Sigmoid colon (tissue), 7 donors: ENCODE data around the gene NTPCR. TPM values are rescaled to one million over a fixed set of nuclear protein-coding genes. Genes with fewer than 3 reads are reported as not detected.
A peak's percentile ranks its signal among the peaks of the same experiment; 100 is the strongest.

Experiments used
- DNase-seq: peaks from one replicate; pipeline ENCODE4 v3.0.0-alpha.2; 2019
- H3K27ac ChIP-seq, 4 donors: fragments of 200-600 bp; sonication (generic); one replicate each; pipeline ENCODE4 v1.5.1; 2016 to 2019; ENCODE audit warnings: mild to moderate bottlenecking in 1 of 4
- H3K27me3 ChIP-seq, 3 donors: fragments of 200-600 bp; sonication (generic); one replicate each; pipeline ENCODE4 v1.5.1; 2019; ENCODE audit warnings: mild to moderate bottlenecking in 1 of 3
- H3K36me3 ChIP-seq, 4 donors: fragments of 200-600 bp; sonication (generic); one replicate each; pipeline ENCODE4 v1.5.1; 2016 to 2019
- H3K4me1 ChIP-seq, 4 donors: fragments of 200-600 bp; sonication (generic); one replicate each; pipeline ENCODE4 v1.5.1; 2017 to 2019
- H3K4me3 ChIP-seq, 4 donors: fragments of 200-600 bp; sonication (generic); one replicate each; pipeline ENCODE4 v1.5.1; 2017 to 2019; ENCODE audit warnings: mild to moderate bottlenecking in 2 of 4, moderate library complexity in 1 of 4
- H3K9me3 ChIP-seq, 4 donors: fragments of 200-600 bp in 3 of 4; sonication (generic) in 3 of 4; one replicate each; pipeline versions ENCODE4 v1.5.1 to v1.6.1; 2013 to 2019
- EP300 ChIP-seq, 4 donors: sonication (generic); formaldehyde crosslinking; IDR thresholded peaks; one replicate each; pipeline ENCODE4 v1.6.1; 2017; ENCODE audit warnings: antibody characterized with exemption in 4 of 4
- POLR2A ChIP-seq, 2 donors: fragments of 450-650 bp; IDR thresholded peaks; one replicate each; pipeline ENCODE4 v1.6.1; 2016; ENCODE audit warnings: antibody characterized with exemption in 2 of 2, mild to moderate bottlenecking in 2 of 2, moderate library complexity in 2 of 2
- POLR2AphosphoS5 ChIP-seq, 4 donors: sonication (generic); formaldehyde crosslinking; IDR thresholded peaks; one replicate each; pipeline ENCODE4 v1.6.1; 2017; ENCODE audit warnings: antibody characterized with exemption in 4 of 4
- WGBS, 2 donors: extraction: QIAGEN DNeasy Blood & Tissue Kit; methylation state at CpG; one replicate each; pipeline ENCODE4 v1.1.7; 2013; 5-methylcytosine and 5-hydroxymethylcytosine counted together
- intact Hi-C: fragments of 100-400 bp; cut with DNase I; formaldehyde crosslinking; loops from one replicate; pipeline ENCODE4 v1.15.1; 2023
- polyA plus RNA-seq, 3 donors: library from polyadenylated mRNA; stranded (reverse); fragments of 200-250 nt; gene quantifications; one replicate each; pipeline ENCODE4 v1.2.3, GENCODE V29; 2013
- total RNA-seq, 4 donors: library from RNA; depleted of rRNA; stranded (reverse); fragments of >200 nt; gene quantifications; one replicate each; pipeline ENCODE4 v1.1.0, GENCODE V29; 2016
- TF ChIP-seq, protein P1 (sequence below), 4 experiments: fragments of 450-650 bp in 3 of 4; fragments of 200-600 bp in 1 of 4; IDR thresholded peaks; one replicate each; pipeline ENCODE4 v1.5.1; 2016 to 2019; ENCODE audit warnings: antibody characterized with exemption in 4 of 4, mild to moderate bottlenecking in 3 of 4, moderate library complexity in 2 of 4
- donor health status: healthy with polysubstance abuse.
- donor health status: Bipolar disorder and iron deficiency.
- donor health status: healthy.

Gene NTPCR
- total and polyA plus RNA-seq, 7 donors: 20.5 to 100 (median 43.2) TPM

DNA sequence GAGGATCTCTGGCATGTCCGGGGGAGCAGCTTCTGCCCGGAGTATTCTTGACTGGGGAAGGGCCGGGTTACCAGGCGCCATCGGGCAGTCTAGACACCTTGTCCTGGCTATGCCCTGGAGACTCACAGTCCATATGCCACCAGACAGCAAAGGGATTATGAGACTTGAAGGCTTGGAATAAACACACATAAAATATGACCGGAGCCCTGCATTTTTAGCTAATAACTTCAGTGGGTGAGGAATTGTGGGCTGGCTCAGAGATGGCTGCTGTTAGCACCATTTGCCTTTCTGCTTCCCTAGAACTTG, 15.5 kb downstream of the NTPCR start:
- Histone ChIP-seq H3K27me3 (no peaks in the 10 kb centered on the region), H3K4me3 (no peak overlapping the region), H3K9me3 (no peaks in the 10 kb centered on the region), H3K36me3 (peaks cover 6 to 38% (median 8%) of the 10 kb centered on the region in 4 donors), H3K27ac (peak overlapping the region in 1 of 4 donors; percentile 40), H3K4me1 (peaks cover 0 to 19% (median 8%) of the 10 kb centered on the region in 4 donors)
- no peak for DNase-seq
- no peak for TF ChIP-seq POLR2AphosphoS5 (IDR thresholded peaks at IDR 0.05)
- no peak for TF ChIP-seq POLR2A (IDR thresholded peaks at IDR 0.05)
- no peak for TF ChIP-seq EP300 (IDR thresholded peaks at IDR 0.05)
- TF ChIP-seq, protein P1, sequence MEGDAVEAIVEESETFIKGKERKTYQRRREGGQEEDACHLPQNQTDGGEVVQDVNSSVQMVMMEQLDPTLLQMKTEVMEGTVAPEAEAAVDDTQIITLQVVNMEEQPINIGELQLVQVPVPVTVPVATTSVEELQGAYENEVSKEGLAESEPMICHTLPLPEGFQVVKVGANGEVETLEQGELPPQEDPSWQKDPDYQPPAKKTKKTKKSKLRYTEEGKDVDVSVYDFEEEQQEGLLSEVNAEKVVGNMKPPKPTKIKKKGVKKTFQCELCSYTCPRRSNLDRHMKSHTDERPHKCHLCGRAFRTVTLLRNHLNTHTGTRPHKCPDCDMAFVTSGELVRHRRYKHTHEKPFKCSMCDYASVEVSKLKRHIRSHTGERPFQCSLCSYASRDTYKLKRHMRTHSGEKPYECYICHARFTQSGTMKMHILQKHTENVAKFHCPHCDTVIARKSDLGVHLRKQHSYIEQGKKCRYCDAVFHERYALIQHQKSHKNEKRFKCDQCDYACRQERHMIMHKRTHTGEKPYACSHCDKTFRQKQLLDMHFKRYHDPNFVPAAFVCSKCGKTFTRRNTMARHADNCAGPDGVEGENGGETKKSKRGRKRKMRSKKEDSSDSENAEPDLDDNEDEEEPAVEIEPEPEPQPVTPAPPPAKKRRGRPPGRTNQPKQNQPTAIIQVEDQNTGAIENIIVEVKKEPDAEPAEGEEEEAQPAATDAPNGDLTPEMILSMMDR (IDR thresholded peaks at IDR 0.05): no peak
- WGBS, 2 donors: 88 to 91% methylated on average over 6 of the region's 6 CpGs
- intact Hi-C loops: no loop called here

DNA sequence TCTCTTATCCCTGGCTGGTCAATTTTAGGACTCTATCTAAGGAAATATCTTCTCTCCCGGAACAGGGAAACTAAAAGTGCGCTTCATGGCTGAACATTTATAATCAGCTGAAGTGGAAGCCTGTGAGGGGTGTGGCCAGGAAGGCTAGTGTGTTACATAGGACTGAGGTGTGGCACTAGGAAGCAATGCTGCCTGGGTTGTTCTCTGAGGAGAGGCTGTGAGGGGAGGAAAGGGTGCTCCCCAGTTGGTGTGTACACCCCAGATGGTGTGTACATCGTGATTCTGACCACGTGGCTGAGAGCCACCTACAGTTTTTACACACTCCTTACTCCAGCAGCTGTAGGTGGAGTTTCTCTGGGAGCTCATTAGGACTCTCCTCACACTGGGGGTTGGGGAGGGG, 16.3 kb downstream of the NTPCR start:
- peaks cover 6 to 46% (median 10%) of the 10 kb centered on the region in 4 donors for H3K36me3 ChIP-seq
- no peaks in the 10 kb centered on the region for H3K27me3 ChIP-seq

DNA sequence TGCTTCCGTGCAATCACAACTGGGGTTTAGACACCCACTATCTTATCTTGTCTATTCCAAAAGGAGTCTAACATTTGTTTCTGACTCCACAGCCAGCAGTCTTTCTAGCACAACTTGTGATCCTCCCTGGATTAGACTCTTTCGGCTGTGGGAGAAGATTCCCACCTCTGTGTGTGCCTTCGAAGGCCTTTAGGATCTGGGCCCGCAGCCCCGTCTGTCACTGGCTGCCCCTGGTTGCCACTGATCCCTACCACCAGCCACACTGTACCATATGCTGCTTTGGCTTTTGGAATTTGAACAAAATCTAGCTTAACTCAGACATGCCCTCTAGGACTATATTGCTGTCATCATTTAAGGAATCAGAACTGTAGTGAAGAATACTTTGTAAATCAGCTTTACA, 18.0 kb downstream of the NTPCR start:
- H3K36me3 ChIP-seq: peaks cover 6 to 64% (median 17%) of the 10 kb centered on the region in 4 donors

More for the DNA sequence above, 16.3 kb downstream of the NTPCR start:
- intact Hi-C loops: no loop called here
- H3K4me1 ChIP-seq: peaks cover 0 to 19% (median 8%) of the 10 kb centered on the region in 4 donors
- TF ChIP-seq POLR2A (IDR thresholded peaks at IDR 0.05) (no peak), POLR2AphosphoS5 (IDR thresholded peaks at IDR 0.05) (no peak), EP300 (IDR thresholded peaks at IDR 0.05) (no peak)
- TF ChIP-seq, protein P1 (IDR thresholded peaks at IDR 0.05): no peak
- no peak overlapping the region for H3K4me3 ChIP-seq
- no peak overlapping the region for H3K27ac ChIP-seq
- no peaks in the 10 kb centered on the region for H3K9me3 ChIP-seq
- 17 to 69% methylated on average over 4 of the region's 4 CpGs for WGBS, 2 donors
- no peak for DNase-seq

DNA sequence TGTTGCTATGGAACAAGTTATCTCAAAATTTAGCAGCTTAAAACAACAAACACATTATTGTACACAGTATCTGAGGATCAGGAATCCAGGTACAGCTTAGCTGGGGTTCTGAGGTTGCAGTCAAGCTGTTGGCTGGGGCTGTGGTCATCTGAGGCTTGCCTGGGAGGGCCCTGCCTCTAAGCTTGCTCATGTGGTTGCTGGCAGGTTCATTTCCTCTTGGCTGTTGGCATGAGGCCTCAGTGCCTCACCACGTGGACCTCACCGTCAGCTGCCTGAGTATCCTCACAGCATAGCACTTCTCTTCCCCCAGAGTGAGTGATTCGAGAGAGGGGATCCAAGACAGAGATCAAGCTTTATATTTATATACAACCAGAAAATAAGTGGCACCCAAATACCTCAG, 18.6 kb downstream of the NTPCR start:
- H3K4me3 ChIP-seq: no peak overlapping the region
- no peak overlapping the region for H3K27ac ChIP-seq
- DNase-seq: no peak
- no peaks in the 10 kb centered on the region for H3K27me3 ChIP-seq
- peaks cover 0 to 12% (median 2%) of the 10 kb centered on the region in 4 donors for H3K4me1 ChIP-seq
- intact Hi-C loops: no loop called here
- peaks cover 6 to 68% (median 18%) of the 10 kb centered on the region in 4 donors for H3K36me3 ChIP-seq
- 57 to 72% methylated on average over 3 of the region's 3 CpGs for WGBS, 2 donors
- TF ChIP-seq POLR2AphosphoS5 (IDR thresholded peaks at IDR 0.05) (no peak), EP300 (IDR thresholded peaks at IDR 0.05) (no peak), POLR2A (IDR thresholded peaks at IDR 0.05) (no peak)
- TF ChIP-seq, protein P1 (IDR thresholded peaks at IDR 0.05): no peak
- peaks cover 0 to 2% (median 0%) of the 10 kb centered on the region in 4 donors for H3K9me3 ChIP-seq

More for the DNA sequence above, 18.0 kb downstream of the NTPCR start:
- TF ChIP-seq POLR2AphosphoS5 (IDR thresholded peaks at IDR 0.05): no peak
- intact Hi-C loops: no loop called here
- Histone ChIP-seq H3K9me3 (no peaks in the 10 kb centered on the region), H3K4me3 (no peak overlapping the region), H3K27ac (no peak overlapping the region), H3K27me3 (no peaks in the 10 kb centered on the region), H3K4me1 (peaks cover 0 to 13% (median 3%) of the 10 kb centered on the region in 4 donors)
- no peak for DNase-seq
- 87 to 95% methylated on average over 5 of the region's 5 CpGs for WGBS, 2 donors

DNA sequence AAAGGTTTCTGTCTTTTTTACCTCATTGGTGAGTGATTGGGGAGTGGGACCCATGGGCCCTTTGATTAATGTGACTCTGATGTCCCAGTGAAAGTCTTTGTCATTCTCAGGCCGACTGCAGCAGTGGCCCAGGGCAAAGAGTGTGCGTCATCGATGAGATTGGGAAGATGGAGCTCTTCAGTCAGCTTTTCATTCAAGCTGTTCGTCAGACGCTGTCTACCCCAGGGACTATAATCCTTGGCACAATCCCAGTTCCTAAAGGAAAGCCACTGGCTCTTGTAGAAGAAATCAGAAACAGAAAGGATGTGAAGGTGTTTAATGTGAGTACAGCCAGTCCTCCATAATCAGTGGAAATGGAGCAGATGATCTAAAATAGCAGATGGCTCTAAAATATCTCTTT, 19.4 kb downstream of the NTPCR start:
- H3K27ac ChIP-seq: no peak overlapping the region
- intact Hi-C loops: no loop called here
- DNase-seq: no peak
- H3K4me1 ChIP-seq: peaks cover 0 to 13% (median 2%) of the 10 kb centered on the region in 4 donors
- H3K9me3 ChIP-seq: peaks cover 0 to 3% (median 0%) of the 10 kb centered on the region in 4 donors
- TF ChIP-seq POLR2AphosphoS5 (IDR thresholded peaks at IDR 0.05): no peak
- TF ChIP-seq, protein P1 (IDR thresholded peaks at IDR 0.05): no peak
- TF ChIP-seq EP300 (IDR thresholded peaks at IDR 0.05): no peak
- no peak for TF ChIP-seq POLR2A (IDR thresholded peaks at IDR 0.05)
- H3K27me3 ChIP-seq: no peaks in the 10 kb centered on the region
- WGBS, 2 donors: 94 to 95% methylated on average over 5 of the region's 5 CpGs
- H3K36me3 ChIP-seq: peaks cover 6 to 66% (median 18%) of the 10 kb centered on the region in 4 donors
- no peak overlapping the region for H3K4me3 ChIP-seq
